ENCODE data around the gene MYO15B. TPM values are rescaled to one million over a fixed set of nuclear protein-coding genes. Genes with fewer than 3 reads are reported as not detected.
"Not testable (repeated sequence)": the region's sequence is repeated elsewhere in the genome, so short reads cannot be mapped to it uniquely, and the experiment has no call there.

Gene MYO15B
- total RNA-seq, 1 experiment from 2014 or later: 26.5 TPM

DNA sequence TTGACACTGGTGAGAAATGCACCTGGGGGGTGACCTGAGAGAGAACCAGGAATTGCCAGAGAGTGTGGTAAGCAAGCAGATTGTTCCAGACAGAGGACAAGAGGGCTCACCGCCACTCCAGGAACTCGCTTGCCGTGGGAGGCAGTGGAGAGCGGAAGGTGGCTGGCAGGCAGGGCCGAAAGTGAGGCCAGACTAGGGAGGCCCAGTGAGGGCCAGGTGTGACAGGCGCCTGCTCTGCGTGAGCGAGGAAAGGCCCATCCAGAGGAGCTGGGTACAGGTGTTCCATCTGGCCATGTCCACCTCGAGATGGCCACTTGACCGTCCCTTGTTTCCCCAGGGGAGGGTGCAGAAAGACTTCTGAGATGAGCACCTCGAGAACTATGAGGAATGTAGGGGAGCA, 11.9 kb upstream of the MYO15B start:
- CTCF ChIA-PET: no interaction called here
- POLR2A ChIA-PET: no interaction called here
- TF ChIP-seq POLR2AphosphoS5 (IDR thresholded peaks at IDR 0.05; ENCODE audit: low read depth, low read length) (no peak), CTCF (IDR thresholded peaks at IDR 0.05) (no peak)
- Histone ChIP-seq H3K4me3 (ENCODE audit: low read depth in 2 of 2, low read length in 2 of 2) (no peak overlapping the region), H3K36me3 (ENCODE audit: control insufficient read depth, insufficient read depth, low read length) (no peaks in the 10 kb centered on the region), H3K27ac (ENCODE audit: low read length) (no peak overlapping the region), H3K27me3 (ENCODE audit: control insufficient read depth, insufficient read depth, low read length) (no peaks in the 10 kb centered on the region), H3K9me3 (ENCODE audit: control insufficient read depth, insufficient read depth, low read depth, low read length) (no peaks in the 10 kb centered on the region), H3K4me1 (ENCODE audit: control insufficient read depth, insufficient read depth, low read length) (no peaks in the 10 kb centered on the region)
- intact Hi-C loops (cut with micrococcal nuclease; ENCODE audit: unreplicated experiment) (no loop called here), in situ Hi-C loops (cut with HindIII; ENCODE audit: low pct_unique_long_range_greater_than_20kb, low sequenced_read_pairs) (no loop called here)
- DNase-seq (ENCODE audit: low read depth, low spot score) (no peak), ATAC-seq (no peak)
- no TSS peak for BruUV-seq (replicated peaks)

DNA sequence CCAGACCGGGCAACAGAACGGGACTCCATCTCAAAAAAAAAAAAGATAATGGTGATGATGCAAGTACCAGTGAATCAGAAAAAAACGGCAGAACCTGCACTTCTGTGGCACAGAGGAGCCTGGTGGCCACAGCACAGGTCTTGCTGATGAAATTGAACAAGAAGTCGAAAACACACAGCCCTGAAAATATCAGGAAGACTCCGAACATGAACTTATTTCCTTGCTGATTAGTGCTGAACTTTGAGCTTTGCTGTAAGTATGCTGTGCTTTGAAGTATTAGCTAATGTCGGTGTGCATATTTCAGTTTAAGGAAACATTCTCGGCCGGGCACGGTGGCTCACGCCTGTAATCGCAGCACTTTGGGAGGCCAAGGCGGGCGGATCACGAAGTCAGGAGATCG, 10.9 kb upstream of the MYO15B start:
- no peaks in the 10 kb centered on the region for H3K4me1 ChIP-seq (ENCODE audit: control insufficient read depth, insufficient read depth, low read length)
- TF ChIP-seq TCF7L2 (IDR thresholded peaks at IDR 0.05; ENCODE audit: low read depth, low read length): no peak
- no peak for TF ChIP-seq CTCF (IDR thresholded peaks at IDR 0.05)
- TF ChIP-seq, protein P1, sequence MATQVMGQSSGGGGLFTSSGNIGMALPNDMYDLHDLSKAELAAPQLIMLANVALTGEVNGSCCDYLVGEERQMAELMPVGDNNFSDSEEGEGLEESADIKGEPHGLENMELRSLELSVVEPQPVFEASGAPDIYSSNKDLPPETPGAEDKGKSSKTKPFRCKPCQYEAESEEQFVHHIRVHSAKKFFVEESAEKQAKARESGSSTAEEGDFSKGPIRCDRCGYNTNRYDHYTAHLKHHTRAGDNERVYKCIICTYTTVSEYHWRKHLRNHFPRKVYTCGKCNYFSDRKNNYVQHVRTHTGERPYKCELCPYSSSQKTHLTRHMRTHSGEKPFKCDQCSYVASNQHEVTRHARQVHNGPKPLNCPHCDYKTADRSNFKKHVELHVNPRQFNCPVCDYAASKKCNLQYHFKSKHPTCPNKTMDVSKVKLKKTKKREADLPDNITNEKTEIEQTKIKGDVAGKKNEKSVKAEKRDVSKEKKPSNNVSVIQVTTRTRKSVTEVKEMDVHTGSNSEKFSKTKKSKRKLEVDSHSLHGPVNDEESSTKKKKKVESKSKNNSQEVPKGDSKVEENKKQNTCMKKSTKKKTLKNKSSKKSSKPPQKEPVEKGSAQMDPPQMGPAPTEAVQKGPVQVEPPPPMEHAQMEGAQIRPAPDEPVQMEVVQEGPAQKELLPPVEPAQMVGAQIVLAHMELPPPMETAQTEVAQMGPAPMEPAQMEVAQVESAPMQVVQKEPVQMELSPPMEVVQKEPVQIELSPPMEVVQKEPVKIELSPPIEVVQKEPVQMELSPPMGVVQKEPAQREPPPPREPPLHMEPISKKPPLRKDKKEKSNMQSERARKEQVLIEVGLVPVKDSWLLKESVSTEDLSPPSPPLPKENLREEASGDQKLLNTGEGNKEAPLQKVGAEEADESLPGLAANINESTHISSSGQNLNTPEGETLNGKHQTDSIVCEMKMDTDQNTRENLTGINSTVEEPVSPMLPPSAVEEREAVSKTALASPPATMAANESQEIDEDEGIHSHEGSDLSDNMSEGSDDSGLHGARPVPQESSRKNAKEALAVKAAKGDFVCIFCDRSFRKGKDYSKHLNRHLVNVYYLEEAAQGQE (IDR thresholded peaks at IDR 0.05; ENCODE audit: insufficient read depth in 1 of 2, low read depth in 2 of 2, low read length in 1 of 2): no peak
- TF ChIP-seq POLR2AphosphoS5 (IDR thresholded peaks at IDR 0.05; ENCODE audit: low read depth, low read length): no peak
- no peak for TF ChIP-seq SIN3A (IDR thresholded peaks at IDR 0.05; ENCODE audit: borderline replicate concordance, insufficient read depth, low read depth, low read length)
- intact Hi-C loops (cut with micrococcal nuclease; ENCODE audit: unreplicated experiment): no loop called here
- ATAC-seq: no peak
- in situ Hi-C loops (cut with HindIII; ENCODE audit: low pct_unique_long_range_greater_than_20kb, low sequenced_read_pairs): no loop called here
- no peaks in the 10 kb centered on the region for H3K9me3 ChIP-seq (ENCODE audit: control insufficient read depth, insufficient read depth, low read depth, low read length)
- no peaks in the 10 kb centered on the region for H3K27me3 ChIP-seq (ENCODE audit: control insufficient read depth, insufficient read depth, low read length)
- BruUV-seq (replicated peaks): no TSS peak
- CTCF ChIA-PET: no interaction called here
- H3K27ac ChIP-seq (ENCODE audit: low read length): no peak overlapping the region
- H3K36me3 ChIP-seq (ENCODE audit: control insufficient read depth, insufficient read depth, low read length): no peaks in the 10 kb centered on the region
- POLR2A ChIA-PET: no interaction called here
- no peak overlapping the region for H3K4me3 ChIP-seq (ENCODE audit: low read depth in 2 of 2, low read length in 2 of 2)
- DNase-seq (ENCODE audit: low read depth, low spot score): no peak

- CTCF ChIA-PET; H3K36me3 ChIP-seq (ENCODE audit: control insufficient read depth, insufficient read depth, low read length); BruUV-seq (replicated peaks); DNase-seq (ENCODE audit: low read depth, low spot score); intact Hi-C loops (cut with micrococcal nuclease; ENCODE audit: unreplicated experiment); H3K27ac ChIP-seq (ENCODE audit: low read length); H3K4me3 ChIP-seq (ENCODE audit: low read depth in 2 of 2, low read length in 2 of 2); H3K9me3 ChIP-seq (ENCODE audit: control insufficient read depth, insufficient read depth, low read depth, low read length); H3K27me3 ChIP-seq (ENCODE audit: control insufficient read depth, insufficient read depth, low read length); POLR2A ChIA-PET; ATAC-seq; in situ Hi-C loops (cut with HindIII; ENCODE audit: low pct_unique_long_range_greater_than_20kb, low sequenced_read_pairs); H3K4me1 ChIP-seq (ENCODE audit: control insufficient read depth, insufficient read depth, low read length): not testable (repeated sequence)
Observed at GRCh38 chr17:75581121-75581725, 6.4 kb upstream of the MYO15B start.

DNA sequence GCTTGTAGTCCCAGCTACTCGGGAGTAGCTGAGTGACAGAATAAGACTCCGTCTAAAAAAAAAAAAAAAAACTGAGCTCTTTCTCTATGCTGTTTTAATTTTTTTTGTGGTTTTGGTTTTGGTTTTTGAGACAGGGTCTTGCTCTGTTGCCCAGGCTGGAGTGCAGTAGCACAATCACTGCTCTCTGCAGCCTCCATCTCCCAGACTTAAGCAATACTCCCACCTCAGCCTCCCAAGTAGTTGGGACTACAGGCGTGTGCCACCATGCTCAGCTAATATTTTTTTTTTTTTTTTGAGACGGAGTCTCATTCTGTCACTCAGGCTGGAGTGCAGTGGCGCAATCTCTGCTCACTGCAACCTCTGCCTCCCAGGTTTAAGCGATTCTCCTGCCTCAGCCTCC, 4.4 kb upstream of the MYO15B start:
- not testable (repeated sequence) for ATAC-seq; H3K27ac ChIP-seq (ENCODE audit: low read length)

More for the DNA sequence above, 4.4 kb upstream of the MYO15B start:
- DNase-seq (ENCODE audit: low read depth, low spot score); H3K4me1 ChIP-seq (ENCODE audit: control insufficient read depth, insufficient read depth, low read length); intact Hi-C loops (cut with micrococcal nuclease; ENCODE audit: unreplicated experiment); BruUV-seq (replicated peaks); H3K9me3 ChIP-seq (ENCODE audit: control insufficient read depth, insufficient read depth, low read depth, low read length); in situ Hi-C loops (cut with HindIII; ENCODE audit: low pct_unique_long_range_greater_than_20kb, low sequenced_read_pairs); H3K27me3 ChIP-seq (ENCODE audit: control insufficient read depth, insufficient read depth, low read length); H3K4me3 ChIP-seq (ENCODE audit: low read depth in 2 of 2, low read length in 2 of 2); H3K36me3 ChIP-seq (ENCODE audit: control insufficient read depth, insufficient read depth, low read length): not testable (repeated sequence)
- ChIA-PET CTCF (interaction anchor here (0.6 to 1.2 kb wide), 3 partner anchors 18 to 27 kb away, joined by 3 to 5 read pairs (median 3); no protein-coding TSS in a partner anchor), POLR2A (interaction anchor here (0.6 to 0.7 kb wide), 2 partner anchors 30 to 130 kb away, joined by 4 to 6 read pairs; no protein-coding TSS in a partner anchor)

All from Panc1 (cell line).